Testis (tissue), 3 donors: ENCODE results near the gene TICRR. TPM values are rescaled to one million over a fixed set of nuclear protein-coding genes. Genes with fewer than 3 reads are reported as not detected.

ENCODE experiments used
- DNase-seq: peaks from one replicate; pipeline ENCODE4 v3.0.0-alpha.2; 2019
- H3K27ac ChIP-seq, 2 donors: fragments of 200-600 bp; sonication (generic); one replicate each; pipeline ENCODE4 v1.5.1; 2019
- H3K27me3 ChIP-seq: fragments of 200-600 bp; sonication (generic); one replicate; pipeline ENCODE4 v1.5.1; 2019
- H3K36me3 ChIP-seq: fragments of 200-600 bp; sonication (generic); one replicate; pipeline ENCODE4 v1.5.1; 2017; ENCODE audit warnings: low read depth; ENCODE audit errors: missing control alignments
- H3K4me1 ChIP-seq: fragments of 200-600 bp; sonication (generic); one replicate; pipeline ENCODE4 v1.5.1; 2019
- H3K4me3 ChIP-seq, 2 donors: fragments of 200-600 bp; sonication (generic); one replicate each; pipeline ENCODE4 v1.5.1; 2017 to 2019
- H3K9me3 ChIP-seq: fragments of 200-600 bp; sonication (generic); one replicate; pipeline ENCODE4 v1.5.1; 2017
- CTCF ChIP-seq, 3 experiments: fragments of 450-650 bp in 2 of 3; fragments of 200-600 bp in 1 of 3; sonication (generic) in 1 of 3; IDR thresholded peaks; one replicate each; pipeline ENCODE4 v1.5.1; 2016 to 2019; ENCODE audit warnings: antibody characterized with exemption in 3 of 3, mild to moderate bottlenecking in 2 of 3, moderate library complexity in 1 of 3
- POLR2A ChIP-seq: fragments of 450-650 bp; IDR thresholded peaks from one replicate; pipeline ENCODE4 v1.6.1; 2017; ENCODE audit warnings: antibody characterized with exemption, mild to moderate bottlenecking, moderate library complexity
- WGBS, 2 donors: methylation state at CpG; one replicate each; pipeline ENCODE4 v1.1.5; 2018; 5-methylcytosine and 5-hydroxymethylcytosine counted together
- intact Hi-C: fragments of 100-400 bp; cut with DNase I; formaldehyde crosslinking; loops from one replicate; pipeline ENCODE4 v1.15.1; 2023; ENCODE audit warnings: low total_unique reads
- polyA plus RNA-seq: library from polyadenylated mRNA; stranded (reverse); fragments of 350-450 nt; fragmentation: Illumina TruSeq; extraction: RNeasy Lipid Tissue Mini Kit (QIAGEN cat#74804); gene quantifications from one replicate; pipeline ENCODE4 v1.2.3, GENCODE V29; 2014; ENCODE audit warnings: low read depth, low replicate concordance; ENCODE audit not compliant: insufficient read depth
- total RNA-seq, 2 donors: library from RNA; depleted of rRNA; stranded (reverse); fragments of >200 nt; gene quantifications; one replicate each; pipeline ENCODE4 v1.2.3, GENCODE V29; 2016

The TICRR gene
- total and polyA plus RNA-seq, 3 donors from 2014 or later: 3.0 to 8.4 (median 7.7) TPM

- no peak for TF ChIP-seq CTCF (IDR thresholded peaks at IDR 0.05)
- no peak for TF ChIP-seq POLR2A
Observed at GRCh38 chr15:89628806-89629715, 53.8 kb downstream of the TICRR start.

GRCh38 chr15:89629829-89630228, 54.6 kb downstream of the TICRR start:
- DNase-seq: no peak
- Histone ChIP-seq H3K4me3 (no peak overlapping the region), H3K4me1 (no peaks in the 10 kb centered on the region), H3K27me3 (no peaks in the 10 kb centered on the region), H3K36me3 (no peaks in the 10 kb centered on the region), H3K27ac (no peak overlapping the region), H3K9me3 (no peaks in the 10 kb centered on the region)
- 92% methylated on average over 3 to 5 of the region's 5 CpGs for WGBS, 2 donors
- TF ChIP-seq POLR2A (no peak), CTCF (IDR thresholded peaks at IDR 0.05) (no peak)
- intact Hi-C loops: no loop called here

More at GRCh38 chr15:89628806-89629715, 53.8 kb downstream of the TICRR start:
- Histone ChIP-seq H3K36me3 (no peaks in the 10 kb centered on the region), H3K9me3 (no peaks in the 10 kb centered on the region), H3K4me3 (no peak overlapping the region), H3K27me3 (no peaks in the 10 kb centered on the region), H3K27ac (no peak overlapping the region), H3K4me1 (no peaks in the 10 kb centered on the region)
- no peak for DNase-seq
- 90 to 96% methylated on average over 16 to 29 of the region's 30 CpGs for WGBS, 2 donors
- intact Hi-C loops: no loop called here

- Histone ChIP-seq H3K27me3 (no peaks in the 10 kb centered on the region), H3K4me1 (no peaks in the 10 kb centered on the region), H3K4me3 (no peak overlapping the region), H3K36me3 (no peaks in the 10 kb centered on the region), H3K9me3 (no peaks in the 10 kb centered on the region), H3K27ac (no peak overlapping the region)
- no peak for DNase-seq
- intact Hi-C loops: no loop called here
- 89 to 94% methylated on average over 11 to 14 of the region's 14 CpGs for WGBS, 2 donors
- TF ChIP-seq CTCF (IDR thresholded peaks at IDR 0.05) (no peak), POLR2A (no peak)
Observed at GRCh38 chr15:89630260-89630659, 55.0 kb downstream of the TICRR start.

- Histone ChIP-seq H3K4me1 (no peaks in the 10 kb centered on the region), H3K27ac (no peak overlapping the region), H3K4me3 (no peak overlapping the region), H3K9me3 (no peaks in the 10 kb centered on the region), H3K36me3 (no peaks in the 10 kb centered on the region), H3K27me3 (no peaks in the 10 kb centered on the region)
- intact Hi-C loops: no loop called here
- TF ChIP-seq POLR2A (no peak), CTCF (IDR thresholded peaks at IDR 0.05) (no peak)
- DNase-seq: no peak
- WGBS, 2 donors: 90 to 94% methylated on average over 16 to 30 of the region's 30 CpGs
Observed at GRCh38 chr15:89630974-89631901, 56.0 kb downstream of the TICRR start.
